ENCODE measurements around the gene TMEM156.

DNA sequence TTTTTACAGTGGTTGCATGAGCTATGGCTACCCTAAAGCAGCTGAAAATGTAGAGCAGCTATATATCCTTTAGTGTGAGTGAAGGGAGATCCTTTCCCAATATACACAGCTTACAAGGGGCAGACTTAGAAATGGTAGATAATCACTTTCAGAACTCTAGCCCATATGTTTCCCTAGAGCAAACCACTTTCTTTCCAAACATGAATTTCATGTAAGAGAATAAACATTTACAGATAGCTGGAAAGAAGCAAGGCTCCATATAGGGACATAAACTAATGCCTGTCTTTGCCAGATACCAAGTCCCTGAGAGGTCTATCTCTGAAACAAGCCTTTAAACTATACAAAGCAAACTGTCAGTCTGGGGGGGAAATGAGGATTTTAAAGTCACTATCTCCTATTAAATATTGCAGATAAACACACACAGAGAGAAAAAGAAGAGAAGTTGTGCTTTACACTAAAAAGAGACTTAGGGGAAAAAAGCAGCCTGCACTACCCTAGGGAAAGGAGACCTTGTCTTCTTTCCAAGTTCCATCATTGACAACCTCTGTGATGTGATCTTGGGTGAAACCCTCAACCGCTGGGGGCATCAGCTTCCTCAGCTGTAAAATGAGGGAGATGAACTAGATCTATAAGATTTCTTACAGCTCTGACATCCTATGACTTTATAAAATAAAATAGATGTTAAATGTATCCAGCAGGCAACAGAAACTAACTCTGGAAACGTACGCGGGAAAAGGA lies 73.6 kb downstream of the TMEM156 start:
- TF ChIP-seq, protein P1, sequence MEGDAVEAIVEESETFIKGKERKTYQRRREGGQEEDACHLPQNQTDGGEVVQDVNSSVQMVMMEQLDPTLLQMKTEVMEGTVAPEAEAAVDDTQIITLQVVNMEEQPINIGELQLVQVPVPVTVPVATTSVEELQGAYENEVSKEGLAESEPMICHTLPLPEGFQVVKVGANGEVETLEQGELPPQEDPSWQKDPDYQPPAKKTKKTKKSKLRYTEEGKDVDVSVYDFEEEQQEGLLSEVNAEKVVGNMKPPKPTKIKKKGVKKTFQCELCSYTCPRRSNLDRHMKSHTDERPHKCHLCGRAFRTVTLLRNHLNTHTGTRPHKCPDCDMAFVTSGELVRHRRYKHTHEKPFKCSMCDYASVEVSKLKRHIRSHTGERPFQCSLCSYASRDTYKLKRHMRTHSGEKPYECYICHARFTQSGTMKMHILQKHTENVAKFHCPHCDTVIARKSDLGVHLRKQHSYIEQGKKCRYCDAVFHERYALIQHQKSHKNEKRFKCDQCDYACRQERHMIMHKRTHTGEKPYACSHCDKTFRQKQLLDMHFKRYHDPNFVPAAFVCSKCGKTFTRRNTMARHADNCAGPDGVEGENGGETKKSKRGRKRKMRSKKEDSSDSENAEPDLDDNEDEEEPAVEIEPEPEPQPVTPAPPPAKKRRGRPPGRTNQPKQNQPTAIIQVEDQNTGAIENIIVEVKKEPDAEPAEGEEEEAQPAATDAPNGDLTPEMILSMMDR (IDR thresholded peaks at IDR 0.05; ENCODE audit: insufficient read depth, low read length, poor library complexity, severe bottlenecking) = no peak
- TF ChIP-seq EZH2phosphoT487 (conservative IDR thresholded peaks at IDR 0.05; ENCODE audit: low read length) = no peak

All from SU-DHL-6 (cell line).